ENCODE measurements around the gene MPPE1. TPM values are rescaled to one million over a fixed set of nuclear protein-coding genes. Genes with fewer than 3 reads are reported as not detected.

Gene MPPE1
- total and polyA plus RNA-seq, 9 of the 15 experiments (the other 6 are each of a cell fraction or from before 2014, with no cell fraction given): 10.7 to 19.5 (median 13.3) TPM

DNA sequence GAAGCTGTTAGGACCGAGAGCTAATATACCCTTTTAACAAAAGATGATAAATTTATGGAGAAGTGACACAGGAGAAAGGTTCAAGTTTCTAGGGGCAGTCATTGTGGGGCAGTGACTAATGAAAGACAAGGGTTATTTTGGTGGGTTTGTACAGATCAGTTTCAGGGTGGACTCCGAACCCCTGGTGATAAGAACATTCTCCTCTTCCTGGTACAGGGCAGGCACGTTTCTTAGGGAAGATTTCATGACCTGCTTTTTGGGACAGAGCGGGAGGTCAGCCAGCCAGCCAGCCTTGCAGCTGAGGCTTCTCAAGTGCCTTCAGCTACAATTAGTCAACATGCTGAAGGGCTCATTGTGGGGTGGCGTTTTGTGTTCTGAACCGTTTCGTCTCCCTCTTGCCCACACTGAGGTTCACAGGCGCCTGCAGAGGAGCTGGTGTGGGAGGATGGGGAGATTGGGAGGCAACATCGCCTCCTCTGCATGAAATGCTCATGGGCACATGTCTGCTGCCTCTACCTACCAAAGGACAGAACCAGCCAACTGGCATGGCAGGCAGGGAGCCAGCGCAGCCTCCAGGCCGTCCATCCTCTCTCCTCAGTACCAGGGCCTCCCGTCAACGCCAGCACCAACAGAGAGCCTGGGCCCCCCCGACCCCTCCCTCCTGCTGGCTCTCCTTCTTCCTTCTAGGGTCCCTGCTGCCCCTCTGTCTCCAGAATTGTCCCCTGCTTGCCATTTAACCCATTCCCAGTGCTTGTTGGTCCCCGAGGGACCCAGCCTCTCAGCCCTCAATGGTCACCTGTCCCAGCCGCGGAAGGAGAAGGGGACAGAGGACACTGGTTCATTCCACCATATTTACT lies 47.3 kb downstream of the MPPE1 start:
- no peak for FAIRE-seq
- H3K4me1 ChIP-seq (replicated peaks in 1 of 2; ENCODE audit: control insufficient read depth in 2 of 2, insufficient read depth in 2 of 2, low read length in 2 of 2): peaks cover 21 to 22% of the 10 kb centered on the region in 2 experiments

DNA sequence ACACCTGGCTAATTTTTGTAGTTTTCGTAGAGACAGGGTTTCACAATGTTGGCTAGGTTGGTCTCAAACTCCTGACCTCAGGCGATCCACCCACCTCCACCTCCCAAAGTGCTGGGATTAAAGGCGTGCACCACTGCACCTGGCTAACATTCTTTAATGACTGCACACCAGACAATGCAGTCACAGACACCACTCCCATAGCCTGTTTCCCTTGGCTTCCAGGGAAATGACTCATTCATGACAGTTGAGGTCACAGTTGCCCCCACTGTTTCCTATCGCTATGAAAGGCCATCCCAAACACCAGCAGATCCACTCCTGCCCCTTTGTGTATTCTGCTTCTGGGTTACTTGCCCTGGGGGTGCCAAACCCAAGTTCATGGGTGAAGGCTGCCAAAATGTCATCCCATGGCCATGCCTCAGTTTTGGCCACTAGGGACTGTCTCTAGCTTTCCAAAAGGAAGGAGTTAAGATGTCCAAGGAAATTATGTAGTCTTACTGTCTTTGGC lies 48.2 kb downstream of the MPPE1 start:
- BruUV-seq (replicated peaks): no TSS peak
- Histone ChIP-seq H4K20me1 (replicated peaks; ENCODE audit: control insufficient read depth, insufficient read depth, low read length) (no peaks in the 10 kb centered on the region), H3K4me1 (replicated peaks in 1 of 2; ENCODE audit: control insufficient read depth in 2 of 2, insufficient read depth in 2 of 2, low read length in 2 of 2) (peaks cover 22 to 23% of the 10 kb centered on the region in 2 experiments), H3K27me3 (ENCODE audit: control insufficient read depth in 2 of 2, insufficient read depth in 2 of 2, low read length in 2 of 2) (0 out of 5 replicates have a peak, but pooled peaks cover 0 to under 1% of the 10 kb centered on the region in 2 experiments), H3K9me1 (ENCODE audit: control insufficient read depth, insufficient read depth, low read length) (no peaks in the 10 kb centered on the region), H3K9me3 (replicated peaks; ENCODE audit: control insufficient read depth, insufficient read depth, low read depth, low read length) (no peaks in the 10 kb centered on the region), H3K27ac (ENCODE audit: extremely low read depth, low read depth, low read length) (peak overlapping the region; percentile 6; the same call in 2 of the 3 replicates), H2AFZ (ENCODE audit: low read depth, low read length) (peak overlapping the region; percentile 76), H3K4me3 (no peak overlapping the region), H3K79me2 (ENCODE audit: control insufficient read depth, insufficient read depth, low read length) (no peaks in the 10 kb centered on the region), H3K9ac (ENCODE audit: insufficient read depth in 1 of 2, low read depth in 2 of 2, low read length in 2 of 2) (no peak overlapping the region), H3K4me2 (ENCODE audit: insufficient read depth, low read length) (no peak overlapping the region), H3K36me3 (ENCODE audit: control insufficient read depth, insufficient read depth, low read length) (no peaks in the 10 kb centered on the region)
- 29% methylated on average over 4 of the region's 4 CpGs for WGBS (ENCODE audit: insufficient coverage, low coverage, missing lambda C conversion rate)
- CTCF ChIA-PET (ENCODE audit: low intra/inter-chr PET ratio): no interaction called here
- ATAC-seq: peak; percentile 51
- POLR2A ChIA-PET: interaction anchor here (0.7 to 1.2 kb wide), 3 partner anchors 8 to 102 kb away, joined by 3 read pairs; no protein-coding TSS in a partner anchor
- in situ Hi-C loops (cut with MboI) (no loop called here), intact Hi-C loops (cut with micrococcal nuclease) (no loop called here)
- FAIRE-seq: peak; percentile 92
- DNase-seq (ENCODE audit: extremely low read depth in 1 of 4, low spot score in 3 of 4): peak in 3 of 4 experiments; percentile 30 to 64 (median 46)
- TF ChIP-seq MBD2 (IDR thresholded peaks at IDR 0.05; ENCODE audit: borderline replicate concordance, low read depth) (no peak), CCAR2 (IDR thresholded peaks at IDR 0.05; ENCODE audit: low read depth, low read length) (no peak), LCOR (CRISPR knock-in tag; IDR thresholded peaks at IDR 0.05) (no peak), EP300 (IDR thresholded peaks at IDR 0.05; ENCODE audit: low read length) (peak; percentile 44; the same call in 1 of the 2 replicates), OTX1 (CRISPR knock-in tag; IDR thresholded peaks at IDR 0.05) (no peak), MAFG (tag; conservative IDR thresholded peaks at IDR 0.05) (no peak), SP1 (CRISPR knock-in tag; IDR thresholded peaks at IDR 0.05) (no peak), DMBX1 (CRISPR knock-in tag; IDR thresholded peaks at IDR 0.05; ENCODE audit: borderline replicate concordance) (peak; percentile 42; the same call in 1 of the 2 replicates), MEIS2 (IDR thresholded peaks at IDR 0.05; ENCODE audit: partially characterized antibody) (peak; percentile 33), U2AF2 (optimal IDR thresholded peaks at IDR 0.05; ENCODE audit: low read depth, low read length) (no peak), ETV5 (CRISPR knock-in tag; IDR thresholded peaks at IDR 0.05; ENCODE audit: low read depth) (no peak)
- TF ChIP-seq, protein P1, sequence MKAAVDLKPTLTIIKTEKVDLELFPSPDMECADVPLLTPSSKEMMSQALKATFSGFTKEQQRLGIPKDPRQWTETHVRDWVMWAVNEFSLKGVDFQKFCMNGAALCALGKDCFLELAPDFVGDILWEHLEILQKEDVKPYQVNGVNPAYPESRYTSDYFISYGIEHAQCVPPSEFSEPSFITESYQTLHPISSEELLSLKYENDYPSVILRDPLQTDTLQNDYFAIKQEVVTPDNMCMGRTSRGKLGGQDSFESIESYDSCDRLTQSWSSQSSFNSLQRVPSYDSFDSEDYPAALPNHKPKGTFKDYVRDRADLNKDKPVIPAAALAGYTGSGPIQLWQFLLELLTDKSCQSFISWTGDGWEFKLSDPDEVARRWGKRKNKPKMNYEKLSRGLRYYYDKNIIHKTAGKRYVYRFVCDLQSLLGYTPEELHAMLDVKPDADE (conservative IDR thresholded peaks at IDR 0.05; ENCODE audit: control insufficient read depth, low read depth, low read length): no peak

More for the DNA sequence above, 47.3 kb downstream of the MPPE1 start:
- H3K9me1 ChIP-seq (ENCODE audit: control insufficient read depth, insufficient read depth, low read length): no peaks in the 10 kb centered on the region
- no TSS peak for BruUV-seq (replicated peaks)
- no peaks in the 10 kb centered on the region for H3K9me3 ChIP-seq (replicated peaks; ENCODE audit: control insufficient read depth, insufficient read depth, low read depth, low read length)
- H3K9ac ChIP-seq (ENCODE audit: insufficient read depth in 1 of 2, low read depth in 2 of 2, low read length in 2 of 2): no peak overlapping the region
- intact Hi-C loops (cut with micrococcal nuclease) (no loop called here), in situ Hi-C loops (cut with MboI) (no loop called here)
- ChIA-PET CTCF (ENCODE audit: low intra/inter-chr PET ratio) (no interaction called here), POLR2A (interaction anchor here (0.9 to 1.2 kb wide), 2 partner anchors 9 to 20 kb away, joined by 3 read pairs; no protein-coding TSS in a partner anchor)
- no peaks in the 10 kb centered on the region for H3K36me3 ChIP-seq (ENCODE audit: control insufficient read depth, insufficient read depth, low read length)
- H3K4me3 ChIP-seq: no peak overlapping the region
- ATAC-seq (no peak), DNase-seq (ENCODE audit: extremely low read depth in 1 of 4, low spot score in 3 of 4) (no peak)
- H2AFZ ChIP-seq (ENCODE audit: low read depth, low read length): peak overlapping the region; percentile 76; the same call in 1 of the 2 replicates
- 61% methylated on average over 16 of the region's 17 CpGs for WGBS (ENCODE audit: insufficient coverage, low coverage, missing lambda C conversion rate)
- no peaks in the 10 kb centered on the region for H4K20me1 ChIP-seq (replicated peaks; ENCODE audit: control insufficient read depth, insufficient read depth, low read length)
- H3K27ac ChIP-seq (ENCODE audit: extremely low read depth, low read depth, low read length): peak overlapping the region; percentile 6; the same call in 1 of the 3 replicates
- TF ChIP-seq SRSF3 (IDR thresholded peaks at IDR 0.05; ENCODE audit: insufficient read depth, low read length) (no peak), ZNF695 (CRISPR knock-in tag; IDR thresholded peaks at IDR 0.05) (no peak), FOXP1 (CRISPR knock-in tag; IDR thresholded peaks at IDR 0.05) (no peak), ZNF75A (CRISPR knock-in tag; IDR thresholded peaks at IDR 0.05) (no peak), POLR2A (conservative IDR thresholded peaks at IDR 0.05) (no peak)
- no peaks in the 10 kb centered on the region for H3K79me2 ChIP-seq (ENCODE audit: control insufficient read depth, insufficient read depth, low read length)
- no peak overlapping the region for H3K4me2 ChIP-seq (ENCODE audit: insufficient read depth, low read length)
- H3K27me3 ChIP-seq (ENCODE audit: control insufficient read depth in 2 of 2, insufficient read depth in 2 of 2, low read length in 2 of 2): peaks cover 2% of the 10 kb centered on the region in 2 experiments; a peak in 1 of 5 replicates
